IPS DF 6.9 (cell line): Measurements from ENCODE around the gene THOP1.
"Not testable (repeated sequence)": the region's sequence is repeated elsewhere in the genome, so short reads cannot be mapped to it uniquely, and the experiment has no call there.

Experiments used
- DNase-seq: peaks from one replicate; pipeline ENCODE4 v3.0.0-alpha.2; 2013; ENCODE audit warnings: low read depth, low spot score
- H3K27ac ChIP-seq: one replicate; pipeline ENCODE4 v1.5.1; 2013; ENCODE audit warnings: low read length, control low read depth
- H3K27me3 ChIP-seq: 2 replicates; pipeline ENCODE4 v1.6.1; 2013; ENCODE audit warnings: mild to moderate bottlenecking, low read length; ENCODE audit not compliant: control insufficient read depth, insufficient read depth
- H3K36me3 ChIP-seq: 2 replicates; pipeline ENCODE4 v1.6.1; 2013; ENCODE audit warnings: low read length; ENCODE audit not compliant: control insufficient read depth, insufficient read depth
- H3K4me1 ChIP-seq: 2 replicates; pipeline ENCODE4 v1.6.1; 2013; ENCODE audit warnings: low read length; ENCODE audit not compliant: control insufficient read depth, insufficient read depth
- H3K4me3 ChIP-seq: 2 replicates; pipeline ENCODE4 v1.5.1; 2013; ENCODE audit warnings: mild to moderate bottlenecking, low read length
- H3K9me3 ChIP-seq: 2 replicates; pipeline ENCODE4 v1.6.1; 2013; ENCODE audit warnings: low read length, inconsistent platforms; ENCODE audit not compliant: control insufficient read depth, insufficient read depth
- WGBS: extraction: QIAGEN DNeasy Blood & Tissue Kit; methylation state at CpG from one replicate; pipeline ENCODE4 v1.1.7; 2013; ENCODE audit warnings: mixed read lengths, missing lambda C conversion rate; ENCODE audit not compliant: insufficient read length, insufficient coverage; 5-methylcytosine and 5-hydroxymethylcytosine counted together

Gene THOP1

GRCh38 chr19:2817237-2817829, 32.0 kb downstream of the THOP1 start:
- H3K27me3 ChIP-seq, H3K4me1 ChIP-seq, H3K4me3 ChIP-seq, DNase-seq, H3K9me3 ChIP-seq, H3K27ac ChIP-seq: not testable (repeated sequence)
- H3K36me3 ChIP-seq: peaks cover 17% of the 10 kb centered on the region
- no CpG with 5 or more reads among the region's 22 CpGs for WGBS

GRCh38 chr19:2819540-2820111, 34.3 kb downstream of the THOP1 start, which contains the start of gene ZNF554:
TSS of gene ZNF554 (plus strand) at chr19:2819868. CDS start at chr19:2820072, 204 bp downstream.
- H3K4me3 ChIP-seq: peak within 1 kb of the TSS; percentile 89
- no peaks in the 10 kb centered on the region for H3K27me3 ChIP-seq
- H3K36me3 ChIP-seq: peaks cover 3% of the 10 kb centered on the region; the same call in 1 of the 2 replicates
- no CpG with 5 or more reads among the region's 64 CpGs for WGBS
- DNase-seq: peak; percentile 94
- H3K4me1 ChIP-seq: no peaks in the 10 kb centered on the region
- H3K9me3 ChIP-seq: no peaks in the 10 kb centered on the region
- H3K27ac ChIP-seq: no peak within 1 kb of the TSS

GRCh38 chr19:2820112-2820702, 34.9 kb downstream of the THOP1 start:
- H3K27me3 ChIP-seq: no peaks in the 10 kb centered on the region
- H3K4me1 ChIP-seq: no peaks in the 10 kb centered on the region
- H3K9me3 ChIP-seq: no peaks in the 10 kb centered on the region
- H3K4me3 ChIP-seq: peak overlapping the region; percentile 89
- peaks cover under 1% of the 10 kb centered on the region; the same call in 1 of the 2 replicates for H3K36me3 ChIP-seq
- DNase-seq: no peak
- no CpG with 5 or more reads among the region's 36 CpGs for WGBS
- no peak overlapping the region for H3K27ac ChIP-seq

- H3K4me3 ChIP-seq: no peak overlapping the region
- H3K27ac ChIP-seq: no peak overlapping the region
- WGBS: no CpG with 5 or more reads among the region's 5 CpGs
- no peaks in the 10 kb centered on the region for H3K27me3 ChIP-seq
- H3K4me1 ChIP-seq: no peaks in the 10 kb centered on the region
- no peaks in the 10 kb centered on the region; the same call in 1 of the 2 replicates for H3K36me3 ChIP-seq
- H3K9me3 ChIP-seq: no peaks in the 10 kb centered on the region
- DNase-seq: no peak
These were observed 37.5 kb downstream of the THOP1 start for GRCh38 chr19:2822846-2823245.

GRCh38 chr19:2823646-2824045, 38.3 kb downstream of the THOP1 start:
- Histone ChIP-seq H3K4me1 (no peaks in the 10 kb centered on the region), H3K36me3 (no peaks in the 10 kb centered on the region; the same call in 1 of the 2 replicates), H3K27ac (no peak overlapping the region), H3K9me3 (no peaks in the 10 kb centered on the region), H3K4me3 (no peak overlapping the region), H3K27me3 (no peaks in the 10 kb centered on the region)
- no peak for DNase-seq
- no CpG with 5 or more reads among the region's 9 CpGs for WGBS

GRCh38 chr19:2824129-2824528, 38.8 kb downstream of the THOP1 start:
- Histone ChIP-seq H3K27me3 (no peaks in the 10 kb centered on the region), H3K4me1 (no peaks in the 10 kb centered on the region), H3K36me3 (no peaks in the 10 kb centered on the region; the same call in 1 of the 2 replicates), H3K27ac (no peak overlapping the region), H3K4me3 (no peak overlapping the region), H3K9me3 (no peaks in the 10 kb centered on the region)
- WGBS: no CpG with 5 or more reads among the region's 8 CpGs
- DNase-seq: no peak

- no CpG with 5 or more reads among the region's 2 CpGs for WGBS
- no peak for DNase-seq
- Histone ChIP-seq H3K9me3 (no peaks in the 10 kb centered on the region), H3K4me3 (no peak overlapping the region), H3K36me3 (no peaks in the 10 kb centered on the region; the same call in 1 of the 2 replicates), H3K27me3 (no peaks in the 10 kb centered on the region), H3K4me1 (no peaks in the 10 kb centered on the region), H3K27ac (no peak overlapping the region)
These were observed 41.7 kb downstream of the THOP1 start for GRCh38 chr19:2827022-2827421.

GRCh38 chr19:2827840-2828489, 42.7 kb downstream of the THOP1 start:
- no CpG with 5 or more reads among the region's 13 CpGs for WGBS
- H3K27me3 ChIP-seq: no peaks in the 10 kb centered on the region
- no peak overlapping the region for H3K27ac ChIP-seq
- H3K4me3 ChIP-seq: no peak overlapping the region
- H3K4me1 ChIP-seq: no peaks in the 10 kb centered on the region
- peaks cover 4% of the 10 kb centered on the region for H3K9me3 ChIP-seq
- H3K36me3 ChIP-seq: no peaks in the 10 kb centered on the region; the same call in 1 of the 2 replicates
- no peak for DNase-seq

GRCh38 chr19:2834294-2834871, 49.1 kb downstream of the THOP1 start:
- no peak overlapping the region for H3K27ac ChIP-seq
- H3K9me3 ChIP-seq: peaks cover 15% of the 10 kb centered on the region
- H3K4me1 ChIP-seq: no peaks in the 10 kb centered on the region
- DNase-seq: no peak
- no peak overlapping the region for H3K4me3 ChIP-seq
- H3K27me3 ChIP-seq: no peaks in the 10 kb centered on the region
- H3K36me3 ChIP-seq: peaks cover 2% of the 10 kb centered on the region; the same call in 1 of the 2 replicates
- WGBS: no CpG with 5 or more reads among the region's 19 CpGs

- Histone ChIP-seq H3K9me3 (peaks cover 13% of the 10 kb centered on the region), H3K27me3 (no peaks in the 10 kb centered on the region), H3K36me3 (peaks cover 2% of the 10 kb centered on the region; the same call in 1 of the 2 replicates), H3K4me3 (no peak overlapping the region), H3K27ac (no peak overlapping the region), H3K4me1 (no peaks in the 10 kb centered on the region)
- no CpG with 5 or more reads among the region's 4 CpGs for WGBS
- no peak for DNase-seq
These were observed 52.1 kb downstream of the THOP1 start for GRCh38 chr19:2837430-2837829.
